Fibroblast of pulmonary artery (primary cell): ENCODE measurements around the gene IL17RB.

Experiments
- DNase-seq: peaks from one replicate; pipeline ENCODE4 v3.0.0-alpha.2; 2010; ENCODE audit warnings: low read depth
- H3K4me3 ChIP-seq: replicated peaks from 2 replicates; pipeline ENCODE4 v1.5.1; 2011; ENCODE audit warnings: low read depth, mild to moderate bottlenecking, control low read depth, low read length, moderate library complexity
- CTCF ChIP-seq: IDR thresholded peaks from 2 replicates; pipeline ENCODE4 v1.5.1; 2011; ENCODE audit warnings: mild to moderate bottlenecking, control low read depth, low read length, inconsistent platforms; ENCODE audit errors: missing control alignments

Gene IL17RB

GRCh38 chr3:53818221-53819162 lies 27.9 kb upstream of the IL17RB start:
- no peak for DNase-seq
- H3K4me3 ChIP-seq = no peak overlapping the region
- TF ChIP-seq CTCF = no peak

DNA sequence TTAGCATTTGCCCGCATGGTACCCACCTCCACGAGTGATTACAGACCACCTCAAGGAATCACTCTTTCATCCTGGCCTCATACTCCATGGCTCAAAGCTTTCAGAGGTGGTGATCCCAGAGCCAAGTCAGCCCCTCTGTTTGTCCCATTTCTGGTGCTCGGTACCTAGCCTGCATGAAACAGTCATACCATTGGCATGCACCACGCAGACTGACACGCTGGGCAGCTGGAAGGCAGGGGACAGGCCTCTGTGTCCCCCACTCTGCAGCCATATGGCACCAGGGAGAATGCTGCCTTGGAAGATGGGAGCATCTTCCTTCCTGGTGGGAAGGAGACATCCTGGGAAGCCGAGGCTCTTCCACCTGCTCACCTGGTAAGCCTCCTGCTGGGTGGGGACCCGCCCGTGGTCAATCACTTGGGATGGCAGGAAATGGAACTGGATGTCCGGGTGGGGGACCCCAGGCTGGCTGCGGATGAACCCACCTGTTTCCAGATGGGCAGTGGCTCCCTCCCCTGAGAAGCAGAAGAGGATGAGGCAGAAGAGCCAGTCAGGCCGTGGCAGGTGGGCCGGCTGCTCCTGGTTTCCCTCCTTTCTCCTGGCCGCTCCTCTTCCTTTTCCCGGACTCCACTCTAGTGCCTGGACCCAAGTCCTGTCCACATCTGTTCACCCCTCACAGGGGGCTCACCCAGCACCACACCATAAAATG lies 27.1 kb upstream of the IL17RB start:
- no peak overlapping the region for H3K4me3 ChIP-seq
- DNase-seq = no peak
- TF ChIP-seq CTCF = no peak

- no peak for DNase-seq
- no peak overlapping the region for H3K4me3 ChIP-seq
- no peak for TF ChIP-seq CTCF
Observed at GRCh38 chr3:53820084-53820483, 26.3 kb upstream of the IL17RB start.

- TF ChIP-seq CTCF = no peak
- no peak overlapping the region for H3K4me3 ChIP-seq
- no peak for DNase-seq
Observed at GRCh38 chr3:53820756-53821580, 25.4 kb upstream of the IL17RB start.

GRCh38 chr3:53821631-53822121 lies 24.7 kb upstream of the IL17RB start:
- TF ChIP-seq CTCF = no peak
- DNase-seq = no peak

DNA sequence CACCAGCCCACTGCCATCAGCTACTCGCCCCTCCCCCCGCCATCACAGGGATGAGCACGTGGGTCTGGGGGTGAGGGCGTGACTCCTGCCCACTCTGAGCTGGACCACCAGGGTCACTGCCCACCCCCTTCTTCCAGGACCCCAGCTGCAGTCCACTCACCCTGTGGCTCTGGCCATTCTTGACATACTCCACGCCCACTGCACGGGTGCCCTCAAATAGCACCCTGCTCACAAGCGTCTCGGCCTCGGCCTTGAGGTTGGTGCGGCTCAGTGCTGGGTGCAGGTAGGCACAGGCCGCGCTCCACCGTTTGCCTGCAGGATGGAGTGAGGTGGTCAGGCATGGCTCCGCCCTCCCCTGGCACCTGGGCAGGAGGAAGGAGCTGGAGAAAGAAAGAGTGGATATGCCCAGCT lies 24.0 kb upstream of the IL17RB start:
- no peak for TF ChIP-seq CTCF
- DNase-seq = no peak
- no peak overlapping the region for H3K4me3 ChIP-seq

More at GRCh38 chr3:53821631-53822121, 24.7 kb upstream of the IL17RB start:
- no peak overlapping the region for H3K4me3 ChIP-seq
